Gastrocnemius medialis (tissue), 4 donors: Measurements from ENCODE around the gene LRAT.

Experiments used
- POLR2A ChIP-seq, 2 donors: fragments of 450-650 bp; IDR thresholded peaks; one replicate each; pipeline ENCODE4 v1.6.1; 2017; ENCODE audit warnings: antibody characterized with exemption in 2 of 2, mild to moderate bottlenecking in 2 of 2, moderate library complexity in 2 of 2
- TF ChIP-seq, protein P1 (sequence below), 5 experiments: fragments of 450-650 bp in 3 of 5; fragments of 200-600 bp in 2 of 5; sonication (generic) in 2 of 5; IDR thresholded peaks in 4 of 5; conservative IDR thresholded peaks in 1 of 5; 1 replicate in 4 of 5; 2 replicates in 1 of 5; pipeline ENCODE4 v1.5.1; 2016 to 2019; ENCODE audit warnings: antibody characterized with exemption in 5 of 5, mild to moderate bottlenecking in 3 of 5, moderate library complexity in 3 of 5

DNA sequence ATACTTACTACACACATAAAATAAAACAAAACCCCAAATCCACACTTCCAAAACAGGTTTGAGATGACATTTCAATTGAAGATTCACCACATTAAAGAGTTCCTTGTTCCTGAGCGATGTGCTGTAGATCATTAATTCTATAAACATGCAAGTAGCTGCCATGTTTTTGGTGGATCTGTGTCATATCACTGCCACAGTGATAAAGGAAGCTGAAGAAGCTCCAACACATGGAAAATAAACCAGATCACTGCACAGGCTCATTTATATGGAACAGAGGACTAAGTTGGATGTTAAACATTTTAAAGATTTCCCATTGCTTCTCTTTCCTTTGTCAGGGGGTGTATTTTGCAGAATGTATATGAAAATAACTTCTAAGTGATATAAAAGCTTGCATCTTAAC is 34.5 kb downstream of the LRAT start:
- no peak for TF ChIP-seq POLR2A (IDR thresholded peaks at IDR 0.05)
- TF ChIP-seq, protein P1, sequence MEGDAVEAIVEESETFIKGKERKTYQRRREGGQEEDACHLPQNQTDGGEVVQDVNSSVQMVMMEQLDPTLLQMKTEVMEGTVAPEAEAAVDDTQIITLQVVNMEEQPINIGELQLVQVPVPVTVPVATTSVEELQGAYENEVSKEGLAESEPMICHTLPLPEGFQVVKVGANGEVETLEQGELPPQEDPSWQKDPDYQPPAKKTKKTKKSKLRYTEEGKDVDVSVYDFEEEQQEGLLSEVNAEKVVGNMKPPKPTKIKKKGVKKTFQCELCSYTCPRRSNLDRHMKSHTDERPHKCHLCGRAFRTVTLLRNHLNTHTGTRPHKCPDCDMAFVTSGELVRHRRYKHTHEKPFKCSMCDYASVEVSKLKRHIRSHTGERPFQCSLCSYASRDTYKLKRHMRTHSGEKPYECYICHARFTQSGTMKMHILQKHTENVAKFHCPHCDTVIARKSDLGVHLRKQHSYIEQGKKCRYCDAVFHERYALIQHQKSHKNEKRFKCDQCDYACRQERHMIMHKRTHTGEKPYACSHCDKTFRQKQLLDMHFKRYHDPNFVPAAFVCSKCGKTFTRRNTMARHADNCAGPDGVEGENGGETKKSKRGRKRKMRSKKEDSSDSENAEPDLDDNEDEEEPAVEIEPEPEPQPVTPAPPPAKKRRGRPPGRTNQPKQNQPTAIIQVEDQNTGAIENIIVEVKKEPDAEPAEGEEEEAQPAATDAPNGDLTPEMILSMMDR (IDR thresholded peaks at IDR 0.05 in 4 of 5, conservative IDR thresholded peaks at IDR 0.05 in 1 of 5): no peak
